Limb (tissue), 2 donors: Measurements from ENCODE around the gene NMT1.
"Not testable (repeated sequence)": the region's sequence is repeated elsewhere in the genome, so short reads cannot be mapped to it uniquely, and the experiment has no call there.

Experiments
- DNase-seq, 2 donors: peaks; one replicate each; pipeline ENCODE4 v3.0.0-alpha.2; 2016; ENCODE audit errors: extremely low spot score in 2 of 2

The NMT1 gene

GRCh38 chr17:45118691-45119090 lies 57.6 kb downstream of the NMT1 start:
- DNase-seq: no peak

DNA sequence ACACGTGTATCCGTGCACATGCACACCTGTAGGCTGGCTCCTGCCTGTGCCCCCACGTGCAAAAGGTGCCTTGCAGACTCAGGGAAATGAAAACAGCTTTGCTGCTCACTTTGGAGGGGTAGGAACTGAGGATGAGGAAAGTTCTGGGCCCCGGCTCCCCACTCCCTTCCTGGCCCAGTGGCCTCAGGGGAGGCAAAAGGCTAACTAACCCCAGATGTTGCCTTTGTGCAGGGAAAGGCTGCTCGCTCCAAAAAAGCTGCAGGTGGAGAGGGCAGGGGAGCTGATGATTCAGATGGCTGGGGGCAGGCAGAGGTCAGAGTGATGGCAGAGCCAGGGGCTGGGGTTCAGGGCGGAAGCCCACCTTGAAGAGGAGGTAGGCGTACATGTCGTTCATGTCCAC lies 58.8 kb downstream of the NMT1 start:
- no peak for DNase-seq

- DNase-seq: no peak
Measured at GRCh38 chr17:45120558-45120957, 59.4 kb downstream of the NMT1 start.

GRCh38 chr17:45121055-45121454 lies 59.9 kb downstream of the NMT1 start:
- no peak for DNase-seq

DNA sequence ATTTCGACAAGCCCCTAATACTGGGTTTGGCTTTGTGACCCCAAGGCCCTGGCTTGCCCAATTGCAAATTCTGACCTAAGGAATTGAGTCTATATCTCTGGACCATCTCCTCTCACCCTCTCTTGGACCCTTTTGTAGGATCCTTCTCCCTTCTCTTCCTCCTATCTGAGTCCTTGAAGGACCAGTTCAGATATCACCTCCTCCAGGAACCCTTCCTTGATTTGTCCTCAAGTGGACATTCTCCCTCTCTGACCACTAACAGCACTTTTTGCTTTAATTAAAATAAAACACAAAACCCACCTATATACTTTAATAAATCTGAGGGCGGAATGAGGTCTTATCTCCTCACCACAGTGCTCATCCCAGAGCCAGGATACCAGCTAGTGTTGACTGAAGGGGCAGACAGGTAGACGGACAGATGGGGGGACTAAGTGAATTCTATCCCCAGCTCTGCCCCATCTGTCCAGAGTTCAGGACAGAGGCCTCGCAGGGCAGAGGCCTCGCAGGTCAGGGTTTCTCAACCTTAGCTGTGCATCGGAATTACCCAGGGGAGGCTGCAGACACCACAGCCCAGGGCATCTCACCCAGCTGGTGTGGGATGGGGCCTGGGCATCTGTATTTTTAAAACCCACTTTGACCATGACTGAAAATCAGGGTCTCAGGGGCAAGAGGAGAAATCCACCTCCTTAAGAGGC lies 62.1 kb downstream of the NMT1 start:
- DNase-seq: no peak

DNA sequence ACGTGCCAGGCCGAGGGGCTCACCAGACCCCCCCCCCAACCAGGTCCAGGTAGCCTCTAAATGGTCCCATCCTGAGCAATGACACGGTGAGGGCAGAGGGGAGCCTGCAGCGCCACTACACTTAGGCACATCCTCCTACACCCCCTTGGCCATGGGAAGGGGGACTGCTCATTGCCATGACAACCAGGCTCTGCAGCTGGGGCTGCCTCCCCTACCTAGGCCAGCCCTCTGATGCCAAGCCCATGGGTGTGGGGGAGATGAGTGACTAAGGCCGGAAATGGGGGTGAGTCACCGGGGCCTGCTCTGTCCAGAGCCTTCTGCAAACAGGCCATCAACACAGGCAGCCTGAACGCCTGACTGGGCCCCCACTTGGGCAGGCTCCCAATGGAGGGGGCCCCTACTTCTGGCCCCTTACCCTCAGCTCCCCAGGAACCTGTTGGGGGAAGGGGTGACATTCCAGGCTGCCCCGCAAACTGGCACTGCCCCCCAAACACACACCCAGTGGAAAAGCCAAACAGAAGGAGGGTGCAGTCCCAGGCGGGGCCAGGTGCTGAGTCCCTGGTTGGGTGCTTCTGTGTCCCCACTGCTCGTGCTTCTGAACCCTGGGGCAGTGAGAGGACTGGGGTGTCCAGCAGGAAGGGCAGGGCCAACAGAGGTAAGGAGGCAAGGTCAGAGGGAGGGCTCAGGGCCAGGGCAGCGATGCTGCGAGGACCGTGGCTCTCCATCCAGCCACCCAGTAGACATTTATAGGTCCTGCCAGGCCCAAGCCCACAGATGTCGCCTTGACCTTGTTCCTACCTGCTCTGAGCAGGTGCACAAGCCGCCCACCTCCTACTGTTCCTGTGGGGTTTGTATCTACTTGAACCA lies 63.0 kb downstream of the NMT1 start:
- no peak for DNase-seq

DNA sequence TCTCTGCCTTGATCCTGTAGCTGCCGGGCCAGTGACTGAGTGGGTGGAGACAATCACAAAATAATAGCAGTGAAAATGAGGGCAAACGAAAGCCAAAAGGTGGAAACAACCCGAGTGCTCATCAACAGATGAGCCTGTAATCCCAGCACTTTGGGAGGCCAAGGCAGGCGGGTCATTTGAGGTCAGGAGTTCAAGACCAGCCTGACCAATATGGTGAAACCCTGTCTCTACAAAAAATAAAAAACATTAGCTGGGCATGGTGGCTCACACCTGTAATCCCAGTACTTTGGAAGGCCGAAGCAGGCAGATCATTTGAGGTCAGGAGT lies 63.6 kb downstream of the NMT1 start:
- not testable (repeated sequence) for DNase-seq

GRCh38 chr17:45125509-45125908 lies 64.4 kb downstream of the NMT1 start:
- no peak for DNase-seq

GRCh38 chr17:45127207-45127547 lies 66.1 kb downstream of the NMT1 start:
- no peak for DNase-seq

DNA sequence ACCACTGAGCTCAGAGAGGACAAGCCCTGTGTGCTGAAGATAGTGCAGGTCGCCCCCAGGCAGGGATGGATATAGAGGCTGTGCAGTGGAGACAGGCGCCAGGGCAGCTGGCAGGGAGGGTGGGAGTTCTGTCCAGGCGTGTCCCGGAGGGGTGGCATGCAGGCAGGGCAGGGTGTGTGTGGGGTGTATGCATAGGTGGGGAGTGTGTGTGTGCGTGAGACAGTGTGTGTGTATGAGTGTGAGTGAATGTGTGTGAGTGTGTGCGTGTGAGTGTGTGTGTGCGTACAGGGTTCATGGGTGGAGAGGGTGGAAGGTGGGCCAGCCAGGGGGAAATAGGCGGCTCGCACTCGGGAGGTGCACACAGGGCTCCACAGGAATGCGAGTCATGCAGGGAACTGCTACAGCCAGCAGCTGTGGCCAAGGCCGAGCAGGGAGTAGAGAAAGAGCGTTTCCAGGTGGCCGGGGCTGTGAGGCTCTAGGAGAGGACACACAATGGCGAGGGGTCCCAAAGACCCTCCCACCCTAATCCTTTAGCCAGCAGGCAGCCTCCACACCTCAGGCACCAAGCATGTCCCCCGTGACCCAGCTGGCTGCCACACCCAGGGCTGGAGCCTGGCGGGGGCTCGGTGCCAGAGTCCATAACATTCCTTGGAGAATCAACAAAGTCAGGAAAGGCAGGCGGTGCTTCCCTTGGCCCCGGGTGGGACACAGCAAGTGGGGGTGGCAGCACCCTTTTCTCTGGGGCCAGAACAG lies 66.6 kb downstream of the NMT1 start:
- no peak for DNase-seq

- DNase-seq: no peak
Measured at GRCh38 chr17:45128331-45128730, 67.2 kb downstream of the NMT1 start.

GRCh38 chr17:45128989-45129388 lies 67.9 kb downstream of the NMT1 start:
- DNase-seq: no peak

DNA sequence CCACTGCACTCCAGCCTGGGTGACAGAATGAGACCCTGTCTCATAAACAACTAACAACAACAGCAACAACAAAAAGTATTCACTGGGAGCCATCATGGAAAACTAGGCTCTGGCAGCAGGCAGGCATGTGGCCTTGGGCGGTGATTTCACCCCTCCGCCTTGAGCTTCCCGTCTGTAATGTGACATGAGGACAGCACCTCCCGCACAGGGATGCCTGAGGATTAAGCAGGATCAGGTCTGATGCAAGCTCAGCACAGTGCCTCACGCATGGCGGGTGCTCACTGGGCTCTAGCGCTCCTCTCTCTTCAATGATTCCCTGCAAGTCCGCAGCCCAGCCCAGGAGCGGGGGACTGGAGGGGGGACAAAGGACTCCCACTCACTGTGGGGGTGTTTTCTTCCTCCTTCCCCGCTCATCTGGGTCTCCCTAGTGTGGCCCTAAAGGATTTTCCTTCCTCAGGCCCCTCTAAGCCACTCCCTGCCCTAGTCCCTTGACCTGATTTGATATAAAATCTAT lies 68.4 kb downstream of the NMT1 start:
- no peak for DNase-seq

DNA sequence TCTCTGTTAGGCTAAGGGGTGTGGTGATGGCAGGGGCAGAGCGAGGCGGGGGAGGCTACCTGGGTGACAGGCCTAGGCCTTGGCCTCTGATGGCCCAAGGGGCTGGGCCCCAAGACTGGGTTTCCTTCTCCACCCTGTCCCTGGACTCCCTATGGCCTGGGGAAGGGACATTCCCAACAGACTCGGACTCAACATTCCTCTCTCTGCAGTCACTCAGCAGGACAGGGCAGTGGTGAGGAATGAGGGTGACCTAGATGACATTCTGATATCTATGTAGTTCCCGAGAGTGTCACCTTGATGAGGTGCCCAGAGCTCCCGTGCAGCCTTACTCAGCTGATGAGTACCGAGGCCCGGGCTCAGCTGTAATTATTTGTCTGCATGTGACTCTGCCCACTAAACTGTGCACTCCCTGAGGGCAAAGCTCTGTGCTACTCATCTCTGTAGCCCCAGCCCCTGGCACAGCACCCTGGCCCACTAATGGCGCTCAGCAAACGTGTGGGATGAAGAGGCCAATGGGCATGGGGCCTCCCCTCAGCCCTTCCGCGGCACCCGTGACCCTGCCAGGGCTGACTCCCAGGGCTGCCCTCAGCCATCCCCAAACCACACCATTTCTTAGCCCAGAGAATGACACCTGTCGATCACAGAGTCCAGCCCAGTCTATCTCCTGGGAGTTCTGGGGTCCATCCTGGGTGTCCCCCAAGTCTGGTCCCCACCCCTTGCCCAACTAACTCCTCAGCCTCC lies 69.0 kb downstream of the NMT1 start:
- no peak for DNase-seq

- no peak for DNase-seq
Measured at GRCh38 chr17:45130681-45131615, 69.8 kb downstream of the NMT1 start.

DNA sequence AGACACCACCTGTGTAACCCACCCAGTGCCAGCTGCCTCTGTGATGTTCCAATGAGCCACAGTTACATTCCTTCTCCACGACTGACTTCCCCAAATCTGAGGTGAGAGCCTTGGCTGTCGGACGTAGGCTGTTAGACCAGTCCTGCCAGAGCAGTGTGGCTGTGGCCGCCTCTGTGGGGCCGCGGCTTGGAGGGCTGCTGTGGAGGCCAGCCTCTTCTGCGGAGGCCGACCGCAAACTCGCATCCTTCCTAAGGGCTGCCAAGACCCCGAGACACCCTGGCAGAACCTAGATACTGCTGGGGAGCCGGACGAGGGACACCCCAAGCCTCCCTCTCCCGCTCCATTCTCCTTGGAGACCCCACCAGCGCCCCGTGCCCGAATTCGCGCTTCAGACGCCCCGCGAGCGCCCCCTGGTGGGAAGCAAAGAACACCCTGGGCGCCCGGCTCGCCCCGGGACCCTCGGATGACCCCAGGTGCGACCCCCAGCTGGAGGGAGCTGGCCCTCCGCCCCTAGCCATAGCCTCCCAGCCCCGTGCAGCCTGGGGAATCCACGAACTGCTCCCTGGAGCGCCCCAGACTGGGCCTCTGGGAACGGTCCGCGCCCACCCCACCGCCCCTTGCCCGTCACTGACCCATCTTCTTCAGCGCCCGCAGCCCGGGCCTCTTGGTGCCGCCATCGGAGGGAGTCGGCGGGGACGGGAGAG lies 70.7 kb downstream of the NMT1 start:
- peak in 1 of 2 donors; percentile 86 for DNase-seq

- DNase-seq: no peak
Measured at GRCh38 chr17:45132320-45132571, 71.1 kb downstream of the NMT1 start, which contains the start of gene PLCD3. Gene PLCD3 (minus strand): TSS chr17:45132515. CDS start chr17:45132410, 105 bp downstream.

DNA sequence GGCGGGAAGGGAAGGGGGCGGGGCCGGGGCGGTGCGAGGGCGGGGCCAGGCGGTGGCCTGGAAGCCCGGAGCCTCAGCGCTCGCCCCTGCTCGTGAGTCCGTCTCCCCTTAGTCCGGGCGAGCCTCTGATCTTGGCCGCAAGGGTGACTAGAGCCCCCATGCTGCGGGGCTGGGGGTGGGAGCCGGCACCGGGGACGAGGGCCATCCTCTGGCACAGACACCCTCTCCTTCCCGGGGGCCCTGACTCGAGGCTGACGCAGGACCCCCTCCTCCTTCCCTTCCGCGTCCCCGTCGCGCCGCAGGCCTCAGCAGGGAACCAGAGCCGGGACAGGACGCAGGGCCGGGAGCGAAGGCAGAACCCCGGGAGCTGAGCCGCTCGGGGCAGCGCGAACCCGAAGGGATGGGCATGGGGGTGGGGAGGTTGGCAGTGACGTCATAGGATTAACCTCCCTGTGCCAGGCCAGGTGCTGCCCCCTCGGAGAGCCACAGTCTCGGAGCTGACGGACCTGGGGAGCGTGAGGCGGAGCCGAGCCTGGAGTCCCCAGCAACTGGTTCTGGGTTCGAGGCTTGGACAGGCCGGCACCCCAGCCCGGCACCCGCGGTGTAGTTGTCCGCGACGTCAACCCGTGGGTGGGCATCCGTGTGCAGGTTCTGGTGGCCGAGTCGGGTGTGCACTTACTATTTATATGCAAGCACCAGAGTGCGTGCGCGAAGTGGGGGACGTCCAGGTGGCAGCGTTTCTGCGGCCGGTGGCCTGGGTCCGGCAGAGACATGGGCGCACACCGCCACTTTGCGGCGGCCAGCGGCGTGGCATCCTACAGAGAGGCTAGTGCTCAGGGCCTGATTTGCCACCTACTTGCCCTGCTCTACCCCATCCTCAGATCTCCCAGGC lies 71.7 kb downstream of the NMT1 start:
- DNase-seq: peak; percentile 73 to 94
